Astrocyte (in vitro differentiated cells and primary cell): ENCODE results near the gene AMN. TPM values are rescaled to one million over a fixed set of nuclear protein-coding genes. Genes with fewer than 3 reads are reported as not detected.

ENCODE experiments used
- DNase-seq: peaks from one replicate; pipeline ENCODE4 v3.0.0-alpha.2; 2010; ENCODE audit warnings: low read depth
- FAIRE-seq: peaks from 2 replicates; lab custom pipeline; 2011; peaks lifted over from hg19 to GRCh38; lab: Jason Lieb, UNC
- H2AFZ ChIP-seq: 2 replicates; pipeline ENCODE4 v1.6.0; 2012; ENCODE audit warnings: low read depth, low read length, inconsistent platforms
- H3K27ac ChIP-seq: 2 replicates; pipeline ENCODE4 v1.5.1; 2011; ENCODE audit warnings: low read depth, low read length, inconsistent platforms
- H3K27me3 ChIP-seq: 2 replicates; pipeline ENCODE4 v1.6.0; 2011; ENCODE audit warnings: low read length, inconsistent platforms; ENCODE audit not compliant: insufficient read depth
- H3K36me3 ChIP-seq: 2 replicates; pipeline ENCODE4 v1.5.1; 2011; ENCODE audit warnings: low read length, inconsistent platforms; ENCODE audit not compliant: insufficient read depth
- H3K4me1 ChIP-seq: 2 replicates; pipeline ENCODE4 v1.5.1; 2011; ENCODE audit warnings: low read length, inconsistent platforms; ENCODE audit not compliant: insufficient read depth
- H3K4me2 ChIP-seq: 2 replicates; pipeline ENCODE4 v1.6.0; 2012; ENCODE audit warnings: low read length, inconsistent platforms
- H3K4me3 ChIP-seq: 2 replicates; pipeline ENCODE4 v1.5.1; 2011; ENCODE audit warnings: low read depth, mild to moderate bottlenecking, low read length, inconsistent platforms; ENCODE audit not compliant: insufficient read depth
- H3K79me2 ChIP-seq: 2 replicates; pipeline ENCODE4 v1.6.0; 2012; ENCODE audit warnings: mild to moderate bottlenecking, low read length, inconsistent platforms; ENCODE audit not compliant: insufficient read depth
- H3K9ac ChIP-seq: 2 replicates; pipeline ENCODE4 v1.6.0; 2012; ENCODE audit warnings: mild to moderate bottlenecking, low read length, inconsistent platforms
- H3K9me3 ChIP-seq: 2 replicates; pipeline ENCODE4 v1.5.1; 2012; ENCODE audit warnings: low read depth, mild to moderate bottlenecking, low read length, inconsistent platforms; ENCODE audit not compliant: insufficient read depth
- H4K20me1 ChIP-seq: 2 replicates; pipeline ENCODE4 v1.6.0; 2012; ENCODE audit warnings: low read length, inconsistent platforms; ENCODE audit not compliant: insufficient read depth
- H3K27ac Mint-ChIP-seq: one replicate; pipeline ENCODE4 v1.8.0; 2021; ENCODE audit warnings: mild to moderate bottlenecking, mixed read lengths; ENCODE audit not compliant: unreplicated experiment
- H3K27me3 Mint-ChIP-seq: one replicate; pipeline ENCODE4 v1.8.0; 2021; ENCODE audit warnings: low read depth, mixed read lengths; ENCODE audit not compliant: unreplicated experiment
- H3K36me3 Mint-ChIP-seq: one replicate; pipeline ENCODE4 v1.8.0; 2021; ENCODE audit warnings: low read depth, mixed read lengths; ENCODE audit not compliant: unreplicated experiment
- H3K4me1 Mint-ChIP-seq: one replicate; pipeline ENCODE4 v1.8.0; 2021; ENCODE audit warnings: low read depth, mixed read lengths; ENCODE audit not compliant: unreplicated experiment
- H3K4me3 Mint-ChIP-seq: one replicate; pipeline ENCODE4 v1.8.0; 2021; ENCODE audit warnings: mild to moderate bottlenecking, moderate library complexity, mixed read lengths; ENCODE audit not compliant: unreplicated experiment
- H3K9me3 Mint-ChIP-seq: one replicate; pipeline ENCODE4 v1.8.0; 2021; ENCODE audit warnings: mild to moderate bottlenecking, mixed read lengths; ENCODE audit not compliant: unreplicated experiment
- CTCF ChIP-seq: IDR thresholded peaks from 2 replicates; pipeline ENCODE4 v1.5.1; 2011; ENCODE audit warnings: low read depth, mild to moderate bottlenecking, inconsistent platforms, low read length, moderate library complexity; ENCODE audit not compliant: insufficient read depth
- EZH2 ChIP-seq: IDR thresholded peaks from 2 replicates; pipeline ENCODE4 v1.6.1; 2012; ENCODE audit warnings: mild to moderate bottlenecking, low read length, inconsistent platforms; ENCODE audit not compliant: insufficient read depth
- total RNA-seq: library from RNA; stranded (reverse); gene quantifications from 2 replicates; pipeline ENCODE4 v1.2.1, GENCODE V29; 2021

AMN gene
- total RNA-seq, 1 donor from 2014 or later = 2.0 TPM

GRCh38 chr14:102938191-102938590 is 15.7 kb downstream of the AMN start:
- Histone ChIP-seq H3K9me3 (no peaks in the 10 kb centered on the region), H3K4me3 (no peak overlapping the region), H3K4me2 (no peak overlapping the region), H4K20me1 (peaks cover 45% of the 10 kb centered on the region), H2AFZ (no peak overlapping the region), H3K27ac (no peak overlapping the region), H3K9ac (no peak overlapping the region), H3K4me1 (no peaks in the 10 kb centered on the region), H3K27me3 (no peaks in the 10 kb centered on the region), H3K36me3 (peaks cover 28% of the 10 kb centered on the region), H3K79me2 (no peaks in the 10 kb centered on the region)
- H3K9me3 Mint-ChIP-seq = no peaks in the 10 kb centered on the region
- peaks cover 7% of the 10 kb centered on the region for H3K4me1 Mint-ChIP-seq
- DNase-seq = no peak
- TF ChIP-seq EZH2 (no peak), CTCF (no peak)
- peaks cover 30% of the 10 kb centered on the region for H3K36me3 Mint-ChIP-seq
- H3K27me3 Mint-ChIP-seq = no peaks in the 10 kb centered on the region
- H3K27ac Mint-ChIP-seq = no peak overlapping the region
- no peak overlapping the region for H3K4me3 Mint-ChIP-seq
- no peak for FAIRE-seq

GRCh38 chr14:102939329-102939728 is 16.9 kb downstream of the AMN start:
- Histone ChIP-seq H3K36me3 (peaks cover 29% of the 10 kb centered on the region), H3K9ac (no peak overlapping the region), H4K20me1 (peaks cover 38% of the 10 kb centered on the region), H3K4me2 (no peak overlapping the region), H3K79me2 (no peaks in the 10 kb centered on the region), H3K27ac (no peak overlapping the region), H3K9me3 (no peaks in the 10 kb centered on the region), H3K27me3 (no peaks in the 10 kb centered on the region), H3K4me3 (no peak overlapping the region), H3K4me1 (no peaks in the 10 kb centered on the region), H2AFZ (no peak overlapping the region)
- Mint-ChIP-seq H3K9me3 (no peaks in the 10 kb centered on the region), H3K27me3 (no peaks in the 10 kb centered on the region), H3K27ac (no peak overlapping the region), H3K4me3 (no peak overlapping the region), H3K4me1 (peaks cover 7% of the 10 kb centered on the region), H3K36me3 (peaks cover 34% of the 10 kb centered on the region)
- TF ChIP-seq CTCF = no peak
- no peak for TF ChIP-seq EZH2
- FAIRE-seq (no peak), DNase-seq (no peak)

- Histone ChIP-seq H3K4me3 (no peak overlapping the region), H3K9me3 (no peaks in the 10 kb centered on the region), H3K79me2 (no peaks in the 10 kb centered on the region), H3K4me1 (no peaks in the 10 kb centered on the region), H3K27ac (no peak overlapping the region), H3K27me3 (no peaks in the 10 kb centered on the region), H3K36me3 (peaks cover 31% of the 10 kb centered on the region), H3K4me2 (no peak overlapping the region), H3K9ac (no peak overlapping the region), H4K20me1 (peaks cover 37% of the 10 kb centered on the region), H2AFZ (no peak overlapping the region)
- no peak for FAIRE-seq
- TF ChIP-seq CTCF (no peak), EZH2 (no peak)
- Mint-ChIP-seq H3K4me1 (peaks cover 7% of the 10 kb centered on the region), H3K27me3 (no peaks in the 10 kb centered on the region), H3K4me3 (no peak overlapping the region), H3K9me3 (no peaks in the 10 kb centered on the region), H3K27ac (no peak overlapping the region), H3K36me3 (peaks cover 33% of the 10 kb centered on the region)
- no peak for DNase-seq
Measured at GRCh38 chr14:102939820-102940561, 17.5 kb downstream of the AMN start.
